Liver (tissue), 9 donors: ENCODE data around the gene SPRR1A. TPM values are rescaled to one million over a fixed set of nuclear protein-coding genes. Genes with fewer than 3 reads are reported as not detected.

Experiments used
- DNase-seq: peaks from one replicate; pipeline ENCODE4 v3.0.0-alpha.2; 2017; ENCODE audit warnings: low spot score
- H3K27ac ChIP-seq, 2 donors: one replicate each; pipeline ENCODE4 v1.7.0; 2013; ENCODE audit warnings: inconsistent platforms in 2 of 2, low read length in 2 of 2, control low read depth in 1 of 2, low read depth in 1 of 2, mild to moderate bottlenecking in 1 of 2
- H3K27me3 ChIP-seq, 4 donors: one replicate each; pipeline versions ENCODE4 v1.6.1 to v1.7.0; 2013; ENCODE audit warnings: low read length in 3 of 4, inconsistent platforms in 1 of 4, mild to moderate bottlenecking in 1 of 4, moderate library complexity in 1 of 4; ENCODE audit not compliant: control insufficient read depth in 4 of 4, insufficient read depth in 4 of 4
- H3K36me3 ChIP-seq, 4 donors: one replicate each; pipeline versions ENCODE4 v1.6.1 to v1.7.0; 2013; ENCODE audit warnings: low read length in 3 of 4, mild to moderate bottlenecking in 3 of 4, low read depth in 1 of 4, moderate library complexity in 1 of 4; ENCODE audit not compliant: control insufficient read depth in 4 of 4, insufficient read depth in 3 of 4
- H3K4me1 ChIP-seq, 4 donors: one replicate each; pipeline versions ENCODE4 v1.6.1 to v1.7.0; 2013; ENCODE audit warnings: low read length in 3 of 4, mild to moderate bottlenecking in 3 of 4, moderate library complexity in 1 of 4; ENCODE audit not compliant: control insufficient read depth in 4 of 4, insufficient read depth in 4 of 4
- H3K4me3 ChIP-seq, 3 donors: one replicate each; pipeline versions ENCODE4 v1.6.1 to v1.7.0; 2013; ENCODE audit warnings: low read length in 3 of 3, control low read depth in 1 of 3, low read depth in 1 of 3, mild to moderate bottlenecking in 1 of 3
- H3K9ac ChIP-seq, 2 donors: one replicate each; pipeline ENCODE4 v1.7.0; 2013; ENCODE audit warnings: low read length in 2 of 2, mild to moderate bottlenecking in 2 of 2, moderate library complexity in 2 of 2, control low read depth in 1 of 2, low read depth in 1 of 2
- H3K9me3 ChIP-seq, 4 donors: one replicate each; pipeline versions ENCODE4 v1.6.1 to v1.7.0; 2013; ENCODE audit warnings: low read length in 3 of 4; ENCODE audit not compliant: control insufficient read depth in 4 of 4
- CTCF ChIP-seq: fragments of 150-350 bp; IDR thresholded peaks from 2 replicates; pipeline ENCODE4 v1.5.1; 2017; ENCODE audit warnings: improper control_type of control experiment, low read depth, low read length; ENCODE audit not compliant: missing input control
- FOXA1 ChIP-seq: IDR thresholded peaks from 2 replicates; pipeline ENCODE4 v1.6.1; 2016; ENCODE audit warnings: antibody characterized with exemption
- FOXA2 ChIP-seq: IDR thresholded peaks from 2 replicates; pipeline ENCODE4 v1.6.1; 2016; ENCODE audit warnings: antibody characterized with exemption
- HNF4A ChIP-seq, 2 donors: conservative IDR thresholded peaks; 2 replicates each; pipeline ENCODE4 v1.6.1; 2016; ENCODE audit warnings: antibody characterized with exemption in 2 of 2, mild to moderate bottlenecking in 2 of 2
- HNF4G ChIP-seq: IDR thresholded peaks from 2 replicates; pipeline ENCODE4 v1.6.1; 2016; ENCODE audit warnings: antibody characterized with exemption
- JUND ChIP-seq, 2 donors: IDR thresholded peaks; 2 replicates each; pipeline ENCODE4 v1.6.1; 2016; ENCODE audit warnings: antibody characterized with exemption in 2 of 2
- NR2F2 ChIP-seq: IDR thresholded peaks from 2 replicates; pipeline ENCODE4 v1.6.1; 2016; ENCODE audit warnings: antibody characterized with exemption
- RAD21 ChIP-seq, 2 donors: IDR thresholded peaks; 2 replicates each; pipeline ENCODE4 v1.6.1; 2016; ENCODE audit warnings: antibody characterized with exemption in 2 of 2, mild to moderate bottlenecking in 2 of 2
- REST ChIP-seq: IDR thresholded peaks from 2 replicates; pipeline ENCODE4 v1.6.1; 2016; ENCODE audit warnings: antibody characterized with exemption, mild to moderate bottlenecking
- RXRA ChIP-seq, 2 donors: IDR thresholded peaks; 2 replicates each; pipeline ENCODE4 v1.6.1; 2017 to 2018; ENCODE audit warnings: antibody characterized with exemption in 2 of 2, mild to moderate bottlenecking in 1 of 2
- SP1 ChIP-seq: IDR thresholded peaks from 2 replicates; pipeline ENCODE4 v1.6.1; 2018; ENCODE audit warnings: antibody characterized with exemption, mild to moderate bottlenecking
- TAF1 ChIP-seq: conservative IDR thresholded peaks from 2 replicates; pipeline ENCODE4 v1.6.1; 2016; ENCODE audit warnings: antibody characterized with exemption, mild to moderate bottlenecking
- YY1 ChIP-seq: IDR thresholded peaks from 2 replicates; pipeline ENCODE4 v1.6.1; 2016; ENCODE audit warnings: antibody characterized with exemption, mild to moderate bottlenecking
- WGBS: extraction: QIAGEN DNeasy Blood & Tissue Kit; methylation state at CpG from one replicate; pipeline ENCODE4 v1.1.7; 2013; 5-methylcytosine and 5-hydroxymethylcytosine counted together
- polyA plus RNA-seq, 2 donors: library from polyadenylated mRNA; stranded (reverse) in 1 of 2; unstranded in 1 of 2; fragments of 200-250 nt in 1 of 2; fragments of >200 nt in 1 of 2; fragmentation: Nextera tagmentation in 1 of 2; extraction: Ambion mirVana in 1 of 2; gene quantifications; one replicate each; pipeline versions ENCODE4 v1.2.1 to v1.2.3, GENCODE V29; 2013 to 2015
- total RNA-seq, 2 donors: library from RNA; depleted of rRNA; stranded (reverse); fragments of >200 nt; gene quantifications; one replicate each; pipeline ENCODE4 v1.2.3, GENCODE V29; 2014
- TF ChIP-seq, protein P1 (sequence below): IDR thresholded peaks from 2 replicates; pipeline ENCODE4 v1.6.1; 2016; ENCODE audit warnings: antibody characterized with exemption
- TF ChIP-seq, protein P2 (sequence below): IDR thresholded peaks from 2 replicates; pipeline ENCODE4 v1.6.1; 2016; ENCODE audit warnings: antibody characterized with exemption
- TF ChIP-seq, protein P3 (sequence below): IDR thresholded peaks from 2 replicates; pipeline ENCODE4 v1.6.1; 2016; ENCODE audit warnings: antibody characterized with exemption
- donor health status: healthy.
- donor health status: healthy.
- donor health status: healthy.
- donor health status: healthy.
- donor health status: healthy.

The SPRR1A gene
- total and polyA plus RNA-seq, 4 donors = not detected

DNA sequence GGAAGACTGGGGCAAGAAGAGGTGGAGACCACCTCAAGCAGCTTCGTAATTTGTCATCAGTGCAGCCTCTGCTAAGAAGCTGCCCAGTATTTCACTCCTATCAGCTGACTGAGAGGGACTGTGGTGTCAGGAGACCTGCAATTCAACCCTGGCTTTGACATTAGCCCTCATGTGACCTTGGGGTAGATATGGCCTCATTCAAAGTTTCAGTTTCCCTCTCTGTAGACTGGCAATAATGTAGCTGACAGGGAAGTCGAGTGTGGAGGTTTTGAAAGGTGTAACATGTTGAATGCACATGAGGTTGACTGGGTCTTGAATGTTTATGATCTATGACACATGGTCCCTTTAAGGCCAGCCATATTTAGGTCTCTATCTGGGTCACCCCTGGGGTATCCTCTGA, 15.6 kb upstream of the SPRR1A start:
- H3K4me1 ChIP-seq = no peaks in the 10 kb centered on the region

GRCh38 chr1:152969036-152969435, 14.8 kb upstream of the SPRR1A start:
- WGBS = 87% methylated on average over 2 of the region's 2 CpGs
- TF ChIP-seq REST (no peak), RAD21 (IDR thresholded peaks at IDR 0.05) (no peak), HNF4G (no peak), JUND (IDR thresholded peaks at IDR 0.05) (no peak), FOXA1 (no peak), TAF1 (no peak), FOXA2 (no peak), CTCF (no peak)
- TF ChIP-seq, protein P1, sequence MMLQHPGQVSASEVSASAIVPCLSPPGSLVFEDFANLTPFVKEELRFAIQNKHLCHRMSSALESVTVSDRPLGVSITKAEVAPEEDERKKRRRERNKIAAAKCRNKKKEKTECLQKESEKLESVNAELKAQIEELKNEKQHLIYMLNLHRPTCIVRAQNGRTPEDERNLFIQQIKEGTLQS = no peak
- TF ChIP-seq, protein P2, sequence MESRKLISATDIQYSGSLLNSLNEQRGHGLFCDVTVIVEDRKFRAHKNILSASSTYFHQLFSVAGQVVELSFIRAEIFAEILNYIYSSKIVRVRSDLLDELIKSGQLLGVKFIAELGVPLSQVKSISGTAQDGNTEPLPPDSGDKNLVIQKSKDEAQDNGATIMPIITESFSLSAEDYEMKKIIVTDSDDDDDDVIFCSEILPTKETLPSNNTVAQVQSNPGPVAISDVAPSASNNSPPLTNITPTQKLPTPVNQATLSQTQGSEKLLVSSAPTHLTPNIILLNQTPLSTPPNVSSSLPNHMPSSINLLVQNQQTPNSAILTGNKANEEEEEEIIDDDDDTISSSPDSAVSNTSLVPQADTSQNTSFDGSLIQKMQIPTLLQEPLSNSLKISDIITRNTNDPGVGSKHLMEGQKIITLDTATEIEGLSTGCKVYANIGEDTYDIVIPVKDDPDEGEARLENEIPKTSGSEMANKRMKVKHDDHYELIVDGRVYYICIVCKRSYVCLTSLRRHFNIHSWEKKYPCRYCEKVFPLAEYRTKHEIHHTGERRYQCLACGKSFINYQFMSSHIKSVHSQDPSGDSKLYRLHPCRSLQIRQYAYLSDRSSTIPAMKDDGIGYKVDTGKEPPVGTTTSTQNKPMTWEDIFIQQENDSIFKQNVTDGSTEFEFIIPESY = no peak
- H3K27ac ChIP-seq = no peak overlapping the region
- H3K9me3 ChIP-seq = no peaks in the 10 kb centered on the region
- H3K27me3 ChIP-seq = no peaks in the 10 kb centered on the region
- no peaks in the 10 kb centered on the region for H3K36me3 ChIP-seq
- no peak overlapping the region for H3K4me3 ChIP-seq
- no peaks in the 10 kb centered on the region for H3K4me1 ChIP-seq
- no peak for DNase-seq
- no peak overlapping the region for H3K9ac ChIP-seq

More for the DNA sequence above, 15.6 kb upstream of the SPRR1A start:
- WGBS = 66% methylated on average over 2 of the region's 2 CpGs
- TF ChIP-seq FOXA2 (no peak), HNF4G (no peak), CTCF (no peak), SP1 (no peak), TAF1 (no peak), YY1 (no peak), RXRA (IDR thresholded peaks at IDR 0.05) (no peak), RAD21 (IDR thresholded peaks at IDR 0.05) (no peak), HNF4A (conservative IDR thresholded peaks at IDR 0.05) (no peak), NR2F2 (no peak)
- TF ChIP-seq, protein P3, sequence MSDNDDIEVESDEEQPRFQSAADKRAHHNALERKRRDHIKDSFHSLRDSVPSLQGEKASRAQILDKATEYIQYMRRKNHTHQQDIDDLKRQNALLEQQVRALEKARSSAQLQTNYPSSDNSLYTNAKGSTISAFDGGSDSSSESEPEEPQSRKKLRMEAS = no peak
- TF ChIP-seq, protein P2 = no peak
- no peaks in the 10 kb centered on the region for H3K27me3 ChIP-seq
- H3K27ac ChIP-seq = no peak overlapping the region
- H3K4me3 ChIP-seq = no peak overlapping the region
- no peaks in the 10 kb centered on the region for H3K9me3 ChIP-seq
- no peak for DNase-seq
- no peak overlapping the region for H3K9ac ChIP-seq
- no peaks in the 10 kb centered on the region for H3K36me3 ChIP-seq
